Gastroesophageal sphincter (tissue), 4 donors: ENCODE results near the gene ITM2B. TPM values are rescaled to one million over a fixed set of nuclear protein-coding genes. Genes with fewer than 3 reads are reported as not detected.

ENCODE experiments used
- ATAC-seq: fragments of 150-250 bp; one replicate; pipeline ENCODE4 v1.9.1; 2016; ENCODE audit warnings: mild to moderate bottlenecking, moderate library complexity
- H3K27ac ChIP-seq, 4 donors: fragments of 200-600 bp; sonication (generic) in 3 of 4; 1 replicate in 3 of 4; 2 replicates in 1 of 4; pipeline ENCODE4 v1.5.1; 2016 to 2019
- H3K27me3 ChIP-seq: fragments of 200-600 bp; sonication (generic); one replicate; pipeline ENCODE4 v1.5.1; 2019
- H3K36me3 ChIP-seq, 2 donors: fragments of 200-600 bp; sonication (generic); one replicate each; pipeline ENCODE4 v1.5.1; 2019; ENCODE audit warnings: control low read depth in 1 of 2
- H3K4me1 ChIP-seq, 3 donors: fragments of 200-600 bp; sonication (generic); 1 replicate in 2 of 3; 2 replicates in 1 of 3; pipeline ENCODE4 v1.5.1; 2016 to 2019; ENCODE audit warnings: control low read depth in 2 of 3
- H3K4me3 ChIP-seq, 2 donors: fragments of 200-600 bp; sonication (generic); one replicate each; pipeline ENCODE4 v1.5.1; 2019; ENCODE audit warnings: mild to moderate bottlenecking in 1 of 2, moderate library complexity in 1 of 2
- H3K9me3 ChIP-seq, 3 donors: fragments of 200-600 bp; sonication (generic); one replicate each; pipeline ENCODE4 v1.5.1; 2017 to 2019; ENCODE audit warnings: control low read depth in 2 of 3
- EP300 ChIP-seq: sonication (generic); formaldehyde crosslinking; IDR thresholded peaks from one replicate; pipeline ENCODE4 v1.6.1; 2017; ENCODE audit warnings: antibody characterized with exemption, mild to moderate bottlenecking
- POLR2A ChIP-seq, 2 donors: fragments of 450-650 bp; IDR thresholded peaks; one replicate each; pipeline ENCODE4 v1.6.1; 2017; ENCODE audit warnings: antibody characterized with exemption in 2 of 2, mild to moderate bottlenecking in 2 of 2, moderate library complexity in 1 of 2
- POLR2AphosphoS5 ChIP-seq: sonication (generic); formaldehyde crosslinking; IDR thresholded peaks from one replicate; pipeline ENCODE4 v1.6.1; 2017; ENCODE audit warnings: antibody characterized with exemption
- WGBS, 2 donors: methylation state at CpG; one replicate each; pipeline ENCODE4 v1.1.5; 2018; ENCODE audit warnings: low coverage in 1 of 2; 5-methylcytosine and 5-hydroxymethylcytosine counted together
- total RNA-seq, 4 donors: library from RNA; depleted of rRNA; stranded (reverse); fragments of >200 nt; gene quantifications; one replicate each; pipeline ENCODE4 v1.1.0, GENCODE V29; 2016
- TF ChIP-seq, protein P1 (sequence below), 4 experiments: fragments of 200-600 bp in 2 of 4; fragments of 450-650 bp in 2 of 4; sonication (generic) in 1 of 4; IDR thresholded peaks; one replicate each; pipeline ENCODE4 v1.5.1; 2017 to 2019; ENCODE audit warnings: antibody characterized with exemption in 4 of 4, mild to moderate bottlenecking in 2 of 4, moderate library complexity in 2 of 4

ITM2B gene
- total RNA-seq, 4 donors from 2014 or later = 263 to 380 (median 300) TPM

DNA sequence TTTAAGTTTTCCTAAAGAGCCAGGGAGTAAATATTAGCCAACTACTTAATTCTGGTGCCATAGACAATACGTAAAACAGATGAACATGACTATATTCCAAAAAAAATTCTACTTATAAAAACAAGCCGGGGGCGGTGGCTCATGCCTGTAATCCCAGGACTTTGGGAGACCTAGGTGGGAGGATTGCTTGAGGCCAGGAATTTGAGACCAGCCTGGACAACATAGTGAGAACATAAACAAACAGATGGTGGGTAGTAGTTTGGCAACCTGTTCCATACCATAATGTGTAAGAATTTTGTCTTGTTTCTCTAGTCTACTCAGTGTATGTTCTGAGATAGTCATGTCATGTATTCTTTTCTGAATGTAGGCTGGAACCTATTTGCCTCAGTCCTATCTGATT lies 25.4 kb downstream of the ITM2B start:
- Histone ChIP-seq H3K9me3 (no peaks in the 10 kb centered on the region), H3K27me3 (no peaks in the 10 kb centered on the region), H3K4me3 (no peak overlapping the region), H3K4me1 (peaks cover 7 to 30% (median 7%) of the 10 kb centered on the region in 3 donors), H3K27ac (no peak overlapping the region), H3K36me3 (peaks cover 7 to 89% of the 10 kb centered on the region in 2 donors)
- ATAC-seq = no peak
- TF ChIP-seq POLR2A (IDR thresholded peaks at IDR 0.05) = no peak
- TF ChIP-seq POLR2AphosphoS5 = no peak
- TF ChIP-seq, protein P1, sequence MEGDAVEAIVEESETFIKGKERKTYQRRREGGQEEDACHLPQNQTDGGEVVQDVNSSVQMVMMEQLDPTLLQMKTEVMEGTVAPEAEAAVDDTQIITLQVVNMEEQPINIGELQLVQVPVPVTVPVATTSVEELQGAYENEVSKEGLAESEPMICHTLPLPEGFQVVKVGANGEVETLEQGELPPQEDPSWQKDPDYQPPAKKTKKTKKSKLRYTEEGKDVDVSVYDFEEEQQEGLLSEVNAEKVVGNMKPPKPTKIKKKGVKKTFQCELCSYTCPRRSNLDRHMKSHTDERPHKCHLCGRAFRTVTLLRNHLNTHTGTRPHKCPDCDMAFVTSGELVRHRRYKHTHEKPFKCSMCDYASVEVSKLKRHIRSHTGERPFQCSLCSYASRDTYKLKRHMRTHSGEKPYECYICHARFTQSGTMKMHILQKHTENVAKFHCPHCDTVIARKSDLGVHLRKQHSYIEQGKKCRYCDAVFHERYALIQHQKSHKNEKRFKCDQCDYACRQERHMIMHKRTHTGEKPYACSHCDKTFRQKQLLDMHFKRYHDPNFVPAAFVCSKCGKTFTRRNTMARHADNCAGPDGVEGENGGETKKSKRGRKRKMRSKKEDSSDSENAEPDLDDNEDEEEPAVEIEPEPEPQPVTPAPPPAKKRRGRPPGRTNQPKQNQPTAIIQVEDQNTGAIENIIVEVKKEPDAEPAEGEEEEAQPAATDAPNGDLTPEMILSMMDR (IDR thresholded peaks at IDR 0.05) = no peak
- no peak for TF ChIP-seq EP300
- 88 to 100% methylated on average over 2 to 3 of the region's 3 CpGs for WGBS, 2 donors

GRCh38 chr13:48260970-48261369 lies 28.0 kb downstream of the ITM2B start:
- no peak overlapping the region for H3K27ac ChIP-seq
- H3K36me3 ChIP-seq = peaks cover 5 to 100% of the 10 kb centered on the region in 2 donors
- ATAC-seq = no peak
- TF ChIP-seq, protein P1 (IDR thresholded peaks at IDR 0.05) = no peak
- no peak for TF ChIP-seq EP300
- no peak for TF ChIP-seq POLR2AphosphoS5
- no peak for TF ChIP-seq POLR2A (IDR thresholded peaks at IDR 0.05)
- no peaks in the 10 kb centered on the region for H3K27me3 ChIP-seq
- H3K4me1 ChIP-seq = peaks cover 0 to 8% (median 0%) of the 10 kb centered on the region in 3 donors
- H3K4me3 ChIP-seq = no peak overlapping the region
- no peaks in the 10 kb centered on the region for H3K9me3 ChIP-seq
- 80 to 88% methylated on average over 4 of the region's 4 CpGs for WGBS, 2 donors

GRCh38 chr13:48263196-48263595 lies 30.2 kb downstream of the ITM2B start:
- Histone ChIP-seq H3K27me3 (no peaks in the 10 kb centered on the region), H3K9me3 (no peaks in the 10 kb centered on the region), H3K36me3 (peaks cover 0 to 80% of the 10 kb centered on the region in 2 donors), H3K4me1 (no peaks in the 10 kb centered on the region), H3K4me3 (no peak overlapping the region), H3K27ac (no peak overlapping the region)
- ATAC-seq = no peak
- WGBS, 2 donors = 78 to 100% methylated on average over 1 of the region's 1 CpG
- TF ChIP-seq POLR2AphosphoS5 (no peak), EP300 (no peak), POLR2A (IDR thresholded peaks at IDR 0.05) (no peak)
- TF ChIP-seq, protein P1 (IDR thresholded peaks at IDR 0.05) = no peak

DNA sequence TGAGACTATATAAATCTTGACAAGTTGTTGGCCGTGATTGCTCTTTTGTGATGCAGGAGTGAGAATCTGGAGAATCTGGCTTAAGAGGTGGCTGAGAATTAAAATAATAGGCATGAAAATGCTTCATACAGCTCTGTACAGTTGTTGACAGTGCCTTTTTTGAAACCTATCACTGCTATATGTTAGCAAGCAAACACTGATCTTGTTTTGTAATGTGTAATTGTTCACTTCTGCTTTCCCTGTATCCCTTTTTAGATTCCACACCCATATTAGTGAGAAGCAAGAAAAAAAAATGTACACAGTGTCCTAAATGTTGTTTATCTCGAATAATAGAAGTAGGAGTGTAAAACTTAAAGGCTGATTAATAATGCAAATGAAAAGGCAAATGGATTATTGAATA lies 31.1 kb downstream of the ITM2B start:
- no peak for TF ChIP-seq EP300
- TF ChIP-seq, protein P1 (IDR thresholded peaks at IDR 0.05) = no peak
- TF ChIP-seq POLR2AphosphoS5 = no peak
- no peak for TF ChIP-seq POLR2A (IDR thresholded peaks at IDR 0.05)
- 94 to 96% methylated on average over 2 of the region's 2 CpGs for WGBS, 2 donors

GRCh38 chr13:48265217-48265815 lies 32.3 kb downstream of the ITM2B start:
- TF ChIP-seq POLR2AphosphoS5 = no peak
- Histone ChIP-seq H3K4me1 (no peaks in the 10 kb centered on the region), H3K4me3 (no peak overlapping the region), H3K27me3 (no peaks in the 10 kb centered on the region), H3K9me3 (no peaks in the 10 kb centered on the region), H3K36me3 (peaks cover 0 to 75% of the 10 kb centered on the region in 2 donors), H3K27ac (no peak overlapping the region)
- 87 to 89% methylated on average over 7 to 8 of the region's 8 CpGs for WGBS, 2 donors
- ATAC-seq = no peak

More for the DNA sequence above, 31.1 kb downstream of the ITM2B start:
- H3K4me1 ChIP-seq = no peaks in the 10 kb centered on the region
- no peaks in the 10 kb centered on the region for H3K27me3 ChIP-seq
- H3K9me3 ChIP-seq = no peaks in the 10 kb centered on the region
- H3K4me3 ChIP-seq = no peak overlapping the region
- peaks cover 0 to 75% of the 10 kb centered on the region in 2 donors for H3K36me3 ChIP-seq
- ATAC-seq = no peak
- H3K27ac ChIP-seq = no peak overlapping the region
